Upper lobe of left lung (tissue), 6 donors: ENCODE data around the gene VWA2. TPM values are rescaled to one million over a fixed set of nuclear protein-coding genes. Genes with fewer than 3 reads are reported as not detected.

ENCODE experiments used
- ATAC-seq, 2 donors: fragments of 200-7000 bp; cut with Tn5 transposase; one replicate each; pipeline ENCODE4 v1.9.1; 2022; ENCODE audit warnings: mild to moderate bottlenecking in 2 of 2, moderate library complexity in 2 of 2; ENCODE audit not compliant: low FRiP score in 2 of 2
- DNase-seq, 2 donors: peaks; one replicate each; pipeline ENCODE4 v3.0.0-alpha.2; 2019 to 2020
- H3K27ac ChIP-seq, 4 donors: fragments of 200-600 bp; sonication (generic); one replicate each; pipeline ENCODE4 v1.5.1; 2016 to 2019
- H3K27me3 ChIP-seq, 4 donors: fragments of 200-600 bp; sonication (generic); one replicate each; pipeline ENCODE4 v1.5.1; 2017 to 2019
- H3K36me3 ChIP-seq, 4 donors: fragments of 200-600 bp; sonication (generic); one replicate each; pipeline ENCODE4 v1.5.1; 2016 to 2019
- H3K4me1 ChIP-seq, 4 donors: fragments of 200-600 bp; sonication (generic); one replicate each; pipeline ENCODE4 v1.5.1; 2018 to 2019
- H3K4me3 ChIP-seq, 4 donors: fragments of 200-600 bp; sonication (generic); one replicate each; pipeline ENCODE4 v1.5.1; 2017 to 2019; ENCODE audit warnings: mild to moderate bottlenecking in 2 of 4, moderate library complexity in 1 of 4
- H3K9me3 ChIP-seq, 4 donors: fragments of 200-600 bp; sonication (generic); one replicate each; pipeline ENCODE4 v1.5.1; 2018 to 2019
- CTCF ChIP-seq, 6 experiments: fragments of 450-650 bp in 4 of 6; fragments of 200-600 bp in 2 of 6; sonication (generic) in 2 of 6; IDR thresholded peaks; one replicate each; pipeline ENCODE4 v1.5.1; 2016 to 2019; ENCODE audit warnings: antibody characterized with exemption in 6 of 6
- EP300 ChIP-seq, 4 donors: sonication (generic); formaldehyde crosslinking; IDR thresholded peaks; one replicate each; pipeline ENCODE4 v1.5.1; 2017; ENCODE audit warnings: antibody characterized with exemption in 4 of 4, control low read depth in 2 of 4
- POLR2A ChIP-seq, 4 donors: fragments of 450-650 bp; IDR thresholded peaks; one replicate each; pipeline ENCODE4 v1.5.1; 2016 to 2017; ENCODE audit warnings: antibody characterized with exemption in 4 of 4, mild to moderate bottlenecking in 2 of 4
- POLR2AphosphoS5 ChIP-seq, 2 donors: sonication (generic); formaldehyde crosslinking; IDR thresholded peaks; one replicate each; pipeline ENCODE4 v1.5.1; 2017; ENCODE audit warnings: antibody characterized with exemption in 2 of 2
- WGBS, 2 donors: methylation state at CpG; one replicate each; pipeline ENCODE4 v1.1.5; 2017 to 2018; 5-methylcytosine and 5-hydroxymethylcytosine counted together
- total RNA-seq, 6 donors: library from RNA; depleted of rRNA in 4 of 6; stranded (reverse); fragments of >200 nt in 4 of 6; gene quantifications; one replicate each; pipeline versions ENCODE4 v1.1.0 to v1.2.1, GENCODE V29; 2016 to 2021
- donor health status: DM: no; HTN: no; CAD: no; lungs with moderate emphysema.
- donor health status: DM: no; HTN: yes; CAD: no; lungs with severe emphysema.

Gene VWA2
- total RNA-seq, 6 donors from 2014 or later, result 8.3 to 17.8 (median 12.4) TPM

GRCh38 chr10:114309364-114309651, 70.3 kb downstream of the VWA2 start:
- TF ChIP-seq EP300 (IDR thresholded peaks at IDR 0.05) (no peak), POLR2A (IDR thresholded peaks at IDR 0.05) (no peak), POLR2AphosphoS5 (IDR thresholded peaks at IDR 0.05) (no peak), CTCF (IDR thresholded peaks at IDR 0.05) (no peak)
- whole genome bisulfite sequencing, 2 donors, result 86 to 88% methylated on average over 3 of the region's 3 CpGs
- no peaks in the 10 kb centered on the region for H3K36me3 ChIP-seq

GRCh38 chr10:114310346-114310745, 71.3 kb downstream of the VWA2 start:
- no peaks in the 10 kb centered on the region for H3K27me3 ChIP-seq
- no peak overlapping the region for H3K4me3 ChIP-seq
- DNase-seq (no peak), ATAC-seq (no peak)
- no peaks in the 10 kb centered on the region for H3K36me3 ChIP-seq
- WGBS, 2 donors, result 79 to 91% methylated on average over 6 to 10 of the region's 10 CpGs
- no peaks in the 10 kb centered on the region for H3K4me1 ChIP-seq
- TF ChIP-seq POLR2A (IDR thresholded peaks at IDR 0.05) (no peak), EP300 (IDR thresholded peaks at IDR 0.05) (no peak), CTCF (IDR thresholded peaks at IDR 0.05) (no peak), POLR2AphosphoS5 (IDR thresholded peaks at IDR 0.05) (no peak)
- H3K27ac ChIP-seq, result no peak overlapping the region
- H3K9me3 ChIP-seq, result no peaks in the 10 kb centered on the region

More at GRCh38 chr10:114309364-114309651, 70.3 kb downstream of the VWA2 start:
- H3K4me1 ChIP-seq, result peaks cover 6 to 9% (median 8%) of the 10 kb centered on the region in 4 donors
- ATAC-seq (no peak), DNase-seq (no peak)
- no peak overlapping the region for H3K4me3 ChIP-seq
- H3K27ac ChIP-seq, result no peak overlapping the region
- no peaks in the 10 kb centered on the region for H3K9me3 ChIP-seq
- no peaks in the 10 kb centered on the region for H3K27me3 ChIP-seq

DNA sequence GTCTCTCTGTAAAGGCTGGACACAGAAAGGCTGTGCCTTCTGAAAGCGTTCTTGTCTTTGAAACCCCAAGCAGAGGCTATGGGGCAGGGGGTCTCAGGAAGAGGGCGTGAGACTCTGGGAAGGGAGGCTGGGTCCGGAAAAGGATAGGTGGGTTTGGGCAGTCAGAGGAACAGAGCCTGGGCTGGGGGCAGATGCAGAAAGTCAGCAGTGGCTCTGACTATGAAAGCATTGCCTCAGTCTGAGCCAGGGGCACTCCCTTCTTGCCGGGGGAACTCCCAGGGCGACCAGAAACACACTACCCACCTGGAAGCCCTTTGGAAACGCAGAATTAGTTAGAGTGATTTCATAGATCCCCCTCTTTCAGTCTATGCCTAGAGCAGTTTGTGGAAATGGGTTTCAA, 72.0 kb downstream of the VWA2 start:
- no peaks in the 10 kb centered on the region for H3K36me3 ChIP-seq
- 63 to 76% methylated on average over 6 of the region's 6 CpGs for WGBS, 2 donors
- H3K27ac ChIP-seq, result no peak overlapping the region

GRCh38 chr10:114311496-114312209, 72.6 kb downstream of the VWA2 start:
- Histone ChIP-seq H3K9me3 (no peaks in the 10 kb centered on the region), H3K4me3 (no peak overlapping the region), H3K27ac (no peak overlapping the region), H3K36me3 (no peaks in the 10 kb centered on the region), H3K27me3 (no peaks in the 10 kb centered on the region), H3K4me1 (no peaks in the 10 kb centered on the region)
- ATAC-seq (no peak), DNase-seq (no peak)
- 84 to 85% methylated on average over 10 to 13 of the region's 13 CpGs for WGBS, 2 donors
- TF ChIP-seq POLR2AphosphoS5 (IDR thresholded peaks at IDR 0.05), result no peak
- TF ChIP-seq CTCF (IDR thresholded peaks at IDR 0.05), result no peak
- TF ChIP-seq POLR2A (IDR thresholded peaks at IDR 0.05), result no peak
- no peak for TF ChIP-seq EP300 (IDR thresholded peaks at IDR 0.05)

More for the DNA sequence above, 72.0 kb downstream of the VWA2 start:
- TF ChIP-seq POLR2AphosphoS5 (IDR thresholded peaks at IDR 0.05) (no peak), POLR2A (IDR thresholded peaks at IDR 0.05) (no peak), CTCF (IDR thresholded peaks at IDR 0.05) (no peak), EP300 (IDR thresholded peaks at IDR 0.05) (no peak)
- ATAC-seq (no peak), DNase-seq (no peak)
- no peaks in the 10 kb centered on the region for H3K9me3 ChIP-seq
- no peak overlapping the region for H3K4me3 ChIP-seq
- H3K4me1 ChIP-seq, result no peaks in the 10 kb centered on the region
- no peaks in the 10 kb centered on the region for H3K27me3 ChIP-seq

- Histone ChIP-seq H3K9me3 (no peaks in the 10 kb centered on the region), H3K4me1 (no peaks in the 10 kb centered on the region), H3K27me3 (no peaks in the 10 kb centered on the region), H3K27ac (no peak overlapping the region), H3K4me3 (no peak overlapping the region), H3K36me3 (no peaks in the 10 kb centered on the region)
- TF ChIP-seq CTCF (IDR thresholded peaks at IDR 0.05) (no peak), EP300 (IDR thresholded peaks at IDR 0.05) (no peak), POLR2A (IDR thresholded peaks at IDR 0.05) (no peak), POLR2AphosphoS5 (IDR thresholded peaks at IDR 0.05) (no peak)
- ATAC-seq (no peak), DNase-seq (no peak)
- 86 to 100% methylated on average over 5 to 9 of the region's 9 CpGs for WGBS, 2 donors
These were observed 74.1 kb downstream of the VWA2 start for GRCh38 chr10:114313139-114313538.
